ENCODE measurements around the gene TRIM41. TPM values are rescaled to one million over a fixed set of nuclear protein-coding genes. Genes with fewer than 3 reads are reported as not detected.
A peak's percentile ranks its signal among the peaks of the same experiment; 100 is the strongest.

Gene TRIM41
- total and polyA plus RNA-seq, 2 of the 13 experiments (the other 11 are each of a cell fraction or from before 2014, with no cell fraction given): 10.2 to 16.7 TPM

DNA sequence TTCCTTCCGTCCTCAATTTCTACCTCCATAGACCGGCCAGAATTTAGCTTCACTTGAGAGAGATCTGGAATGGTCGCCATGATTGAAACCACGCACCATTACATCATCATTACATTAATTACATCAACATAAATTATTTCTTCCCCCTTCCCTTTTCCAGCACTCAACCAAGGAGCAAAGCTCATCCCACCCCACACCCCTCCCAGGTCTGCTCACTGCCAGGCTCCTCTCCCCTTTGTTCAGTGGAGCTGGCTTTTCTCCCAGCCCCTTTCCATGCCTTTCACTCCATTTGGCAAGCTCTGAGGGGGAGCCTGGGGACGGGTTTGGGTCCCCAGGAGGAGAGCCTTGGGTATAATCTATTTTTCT lies 12.2 kb downstream of the TRIM41 start:
- intact Hi-C loops (cut with micrococcal nuclease; ENCODE audit: unreplicated experiment): no loop called here
- Histone ChIP-seq H3K27me3 (ENCODE audit: control insufficient read depth in 1 of 2, insufficient read depth in 2 of 2, low read length in 2 of 2) (no peaks in the 10 kb centered on the region), H3K9me3 (ENCODE audit: low read length) (no peaks in the 10 kb centered on the region), H3K79me2 (ENCODE audit: insufficient read depth, low read length) (no peaks in the 10 kb centered on the region), H2AFZ (ENCODE audit: low read length) (no peak overlapping the region), H3K27ac (ENCODE audit: extremely low read length, insufficient read depth, low read length) (peak overlapping the region; percentile 24), H4K20me1 (ENCODE audit: insufficient read depth, low read length) (peaks cover 42% of the 10 kb centered on the region), H3K4me1 (ENCODE audit: insufficient read depth, low read length) (peaks cover 21% of the 10 kb centered on the region; the same call in 1 of the 2 replicates), H3K4me3 (replicated peaks in 1 of 3; ENCODE audit: insufficient read depth in 1 of 3, low read depth in 2 of 3, low read length in 3 of 3) (no peak overlapping the region), H3K36me3 (replicated peaks in 1 of 2; ENCODE audit: control insufficient read depth in 1 of 2, insufficient read depth in 2 of 2, low read length in 2 of 2) (peaks cover 35 to 78% of the 10 kb centered on the region in 2 experiments), H3K9ac (ENCODE audit: insufficient read depth, low read depth, low read length) (no peak overlapping the region), H3K4me2 (ENCODE audit: low read depth, low read length) (no peak overlapping the region)
- 0 out of 2 replicates have a peak, but pooled peaks have one; percentile 30 for TF ChIP-seq HOXA5 (CRISPR knock-in tag; IDR thresholded peaks at IDR 0.05)
- TF ChIP-seq ATF7 (IDR thresholded peaks at IDR 0.05): peak; percentile 91
- TF ChIP-seq ATF7 (CRISPR knock-in tag; IDR thresholded peaks at IDR 0.05): no peak
- TF ChIP-seq HOMEZ (CRISPR knock-in tag; IDR thresholded peaks at IDR 0.05; ENCODE audit: low read depth): no peak
- TF ChIP-seq ZBTB42 (CRISPR knock-in tag; IDR thresholded peaks at IDR 0.05): no peak
- FAIRE-seq (no peak), DNase-seq (ENCODE audit: low spot score) (no peak), ATAC-seq (peak; percentile 2; the same call in 1 of the 3 replicates)
- POLR2A ChIA-PET: interaction anchor here (1.8 to 4.3 kb wide), 3 partner anchors 9 to 44 kb away, joined by 5 to 41 read pairs (median 25); partner anchors contain the start of genes RACK1 and TRIM41
- in situ Hi-C loops (cut with HindIII; ENCODE audit: extremely low pct_ligation_motif_present, low pct_unique_long_range_greater_than_20kb): no loop called here
- TSS peak; percentile 39 for BruUV-seq (replicated peaks)
- CTCF ChIA-PET (ENCODE audit: low intra/inter-chr PET ratio, low total read pairs): no interaction called here
- WGBS (ENCODE audit: low lambda C conversion rate): 85% methylated on average over 5 of the region's 5 CpGs

- in situ Hi-C loops (cut with HindIII; ENCODE audit: extremely low pct_ligation_motif_present, low pct_unique_long_range_greater_than_20kb) (no loop called here), intact Hi-C loops (cut with micrococcal nuclease; ENCODE audit: unreplicated experiment) (no loop called here)
- 87% methylated on average over 5 of the region's 5 CpGs for WGBS (ENCODE audit: low lambda C conversion rate)
- no peak for FAIRE-seq
- Histone ChIP-seq H3K9ac (ENCODE audit: insufficient read depth, low read depth, low read length) (no peak overlapping the region), H4K20me1 (ENCODE audit: insufficient read depth, low read length) (peaks cover 44% of the 10 kb centered on the region), H3K27ac (ENCODE audit: extremely low read length, insufficient read depth, low read length) (peak overlapping the region; percentile 24), H3K36me3 (replicated peaks in 1 of 2; ENCODE audit: control insufficient read depth in 1 of 2, insufficient read depth in 2 of 2, low read length in 2 of 2) (peaks cover 30 to 75% of the 10 kb centered on the region in 2 experiments), H2AFZ (ENCODE audit: low read length) (no peak overlapping the region), H3K27me3 (ENCODE audit: control insufficient read depth in 1 of 2, insufficient read depth in 2 of 2, low read length in 2 of 2) (no peaks in the 10 kb centered on the region), H3K4me3 (replicated peaks in 1 of 3; ENCODE audit: insufficient read depth in 1 of 3, low read depth in 2 of 3, low read length in 3 of 3) (no peak overlapping the region), H3K4me2 (ENCODE audit: low read depth, low read length) (no peak overlapping the region), H3K79me2 (ENCODE audit: insufficient read depth, low read length) (peaks cover 2% of the 10 kb centered on the region), H3K4me1 (ENCODE audit: insufficient read depth, low read length) (peaks cover 24% of the 10 kb centered on the region), H3K9me3 (ENCODE audit: low read length) (no peaks in the 10 kb centered on the region)
- BruUV-seq (replicated peaks): no TSS peak
- no peak for DNase-seq (ENCODE audit: low spot score)
- CTCF ChIA-PET (ENCODE audit: low intra/inter-chr PET ratio, low total read pairs): no interaction called here
- POLR2A ChIA-PET: interaction anchor here (1.8 to 4.3 kb wide), 3 partner anchors 9 to 44 kb away, joined by 5 to 41 read pairs (median 25); partner anchors contain the start of genes RACK1 and TRIM41
- no peak for ATAC-seq
- no peak for TF ChIP-seq THRA (CRISPR knock-in tag; IDR thresholded peaks at IDR 0.05; ENCODE audit: borderline replicate concordance)
- TF ChIP-seq LRRFIP1 (CRISPR knock-in tag; conservative IDR thresholded peaks at IDR 0.05): no peak
- peak; percentile 40 to 53; a peak in 3 of 4 replicates for TF ChIP-seq MAFK (conservative IDR thresholded peaks at IDR 0.05 in 1 of 2, IDR thresholded peaks at IDR 0.05 in 1 of 2; ENCODE audit: low read length in 2 of 2)
- TF ChIP-seq HNRNPK (IDR thresholded peaks at IDR 0.05; ENCODE audit: low read depth, low read length, poor library complexity, severe bottlenecking): no peak
Observed at GRCh38 chr5:181235689-181236366, 12.7 kb downstream of the TRIM41 start.
